ENCODE data around the gene CXCL14.
"Not testable (repeated sequence)": the region's sequence is repeated elsewhere in the genome, so short reads cannot be mapped to it uniquely, and the experiment has no call there.

Gene CXCL14

DNA sequence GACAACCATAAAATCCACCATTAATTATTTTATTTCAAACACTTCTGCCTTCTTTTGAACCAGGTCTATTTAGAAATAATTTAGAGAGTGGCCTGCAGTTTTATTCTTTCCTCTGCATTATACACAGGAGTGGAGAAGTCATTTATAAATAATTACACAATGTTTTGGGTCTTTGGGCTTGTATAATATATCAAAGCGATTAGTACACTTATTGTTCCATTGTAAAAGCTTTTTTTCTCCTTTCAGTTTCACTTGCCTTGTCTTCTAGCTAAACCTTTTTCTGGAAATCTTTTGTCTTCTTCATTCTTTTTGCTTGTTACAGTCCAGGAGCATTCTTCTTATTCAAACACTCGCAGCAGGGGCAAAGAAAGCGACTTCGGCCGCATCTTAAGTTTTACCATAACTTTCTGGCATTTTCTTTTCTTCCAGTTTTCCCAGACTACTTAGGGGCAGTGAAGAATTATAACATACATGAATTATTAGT, 35.7 kb downstream of the CXCL14 start:
- no peak for DNase-seq (ENCODE audit: low read depth)

DNA sequence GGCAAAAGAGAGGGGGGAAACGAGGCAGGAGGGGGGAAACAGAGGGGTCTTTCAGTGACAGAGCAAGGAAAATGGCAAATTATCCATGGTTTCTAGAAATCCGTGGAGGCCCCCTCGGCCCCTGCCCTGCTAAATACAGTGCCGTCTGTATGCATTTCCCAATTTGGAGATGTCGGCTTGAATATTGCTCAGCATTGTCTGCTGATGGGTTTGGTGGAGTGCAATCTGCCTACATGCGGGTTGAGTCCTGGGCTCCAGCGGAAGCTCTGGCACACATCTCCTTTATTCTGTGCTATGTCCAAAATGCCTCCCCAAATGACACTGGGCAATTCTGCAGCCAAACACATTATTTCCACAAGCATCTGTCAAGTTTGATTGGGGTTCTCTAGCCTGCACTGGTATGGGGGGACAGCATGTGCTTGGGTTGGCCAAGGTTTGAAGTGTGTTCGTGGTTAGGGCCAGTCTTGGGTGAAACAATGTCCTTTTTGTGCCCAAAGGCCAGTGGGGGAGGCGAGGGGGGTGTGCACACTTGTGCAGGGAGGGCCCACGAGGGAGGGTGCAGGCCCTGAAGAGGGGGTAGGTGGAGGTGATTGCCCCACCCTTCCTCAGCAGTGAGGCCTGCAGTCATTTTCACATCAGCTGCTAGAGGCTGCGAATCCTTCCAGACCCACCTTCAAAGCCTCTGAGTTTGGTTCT, 36.8 kb downstream of the CXCL14 start:
- DNase-seq (ENCODE audit: low read depth) = no peak

DNA sequence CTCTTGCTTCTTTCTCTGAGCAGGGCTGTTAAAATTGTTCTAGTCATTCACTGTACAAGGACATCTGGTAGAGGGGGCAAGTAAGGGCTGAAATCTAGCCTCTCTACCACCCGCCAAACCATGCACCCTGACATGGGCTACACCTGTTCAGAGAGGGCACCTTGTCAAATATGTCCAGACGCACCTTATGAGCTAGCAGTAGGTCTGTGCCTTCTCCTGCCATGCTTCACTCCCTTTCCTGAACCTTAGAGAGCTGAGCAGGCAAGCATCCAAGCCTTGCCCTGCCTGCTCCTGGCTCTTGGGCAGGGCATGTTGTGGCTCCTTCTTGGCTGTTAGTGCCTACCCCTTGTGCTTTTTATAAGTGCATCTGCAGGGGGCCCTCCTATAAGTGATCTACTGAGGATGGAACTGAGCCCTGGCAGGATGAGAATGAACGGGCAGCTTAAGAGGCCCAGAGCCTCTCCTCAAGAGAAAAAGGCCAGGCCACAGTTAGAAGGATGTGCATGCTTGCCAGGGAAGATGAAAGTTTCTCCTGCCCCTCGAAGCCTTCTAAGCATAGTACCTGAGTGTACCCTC, 39.3 kb downstream of the CXCL14 start:
- no peak for DNase-seq (ENCODE audit: low read depth)

DNA sequence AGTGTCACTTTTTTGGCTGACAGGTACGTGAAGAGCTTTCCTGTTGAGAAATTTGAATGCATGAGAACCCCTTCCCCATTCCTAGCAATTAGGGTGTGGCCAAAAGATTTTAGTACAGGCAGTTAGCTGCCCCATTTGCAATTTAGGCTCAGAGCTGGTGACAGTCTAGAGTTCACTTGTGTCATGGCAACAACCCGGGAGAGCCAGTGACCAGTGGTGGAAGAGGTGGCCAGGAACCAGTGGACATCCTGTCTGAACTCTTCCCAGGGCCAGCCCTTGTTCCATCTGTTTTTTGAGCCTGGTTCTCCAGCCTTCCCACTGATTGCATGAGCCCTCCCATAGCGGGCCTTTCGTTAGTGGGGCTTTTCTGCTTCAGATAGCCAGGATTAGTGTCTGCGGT, 40.5 kb downstream of the CXCL14 start:
- DNase-seq (ENCODE audit: low read depth) = no peak

DNA sequence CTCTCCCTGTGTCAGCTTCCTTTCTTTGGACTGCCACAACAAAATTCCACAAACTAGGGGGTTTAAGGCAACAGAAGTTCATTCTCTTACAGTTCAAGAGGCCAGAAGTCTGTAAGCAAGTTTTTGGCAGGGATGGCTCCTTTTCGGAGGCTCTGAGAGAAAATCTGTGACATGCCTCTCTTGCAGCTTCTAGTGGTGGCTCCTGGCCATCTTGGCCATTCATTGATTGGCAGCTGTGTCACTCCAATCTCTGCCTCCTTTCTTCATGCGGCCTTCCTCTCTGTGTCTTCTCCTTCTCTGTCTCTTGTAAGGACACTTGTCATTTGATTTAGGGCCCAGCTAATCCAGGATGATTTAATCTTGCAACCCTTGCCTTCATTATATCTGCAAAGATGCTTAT, 41.0 kb downstream of the CXCL14 start:
- DNase-seq (ENCODE audit: low read depth) = no peak

- no peak for DNase-seq (ENCODE audit: low read depth)
Measured at GRCh38 chr5:135537271-135537670, 41.5 kb downstream of the CXCL14 start.

- no peak for DNase-seq (ENCODE audit: low read depth)
Measured at GRCh38 chr5:135535820-135536801, 42.7 kb downstream of the CXCL14 start, which contains the start of gene NEUROG1. Gene NEUROG1 (minus strand): TSS chr5:135535964. CDS start chr5:135535690, 274 bp downstream.

GRCh38 chr5:135535420-135535819, 43.4 kb downstream of the CXCL14 start:
- no peak for DNase-seq (ENCODE audit: low read depth)

DNA sequence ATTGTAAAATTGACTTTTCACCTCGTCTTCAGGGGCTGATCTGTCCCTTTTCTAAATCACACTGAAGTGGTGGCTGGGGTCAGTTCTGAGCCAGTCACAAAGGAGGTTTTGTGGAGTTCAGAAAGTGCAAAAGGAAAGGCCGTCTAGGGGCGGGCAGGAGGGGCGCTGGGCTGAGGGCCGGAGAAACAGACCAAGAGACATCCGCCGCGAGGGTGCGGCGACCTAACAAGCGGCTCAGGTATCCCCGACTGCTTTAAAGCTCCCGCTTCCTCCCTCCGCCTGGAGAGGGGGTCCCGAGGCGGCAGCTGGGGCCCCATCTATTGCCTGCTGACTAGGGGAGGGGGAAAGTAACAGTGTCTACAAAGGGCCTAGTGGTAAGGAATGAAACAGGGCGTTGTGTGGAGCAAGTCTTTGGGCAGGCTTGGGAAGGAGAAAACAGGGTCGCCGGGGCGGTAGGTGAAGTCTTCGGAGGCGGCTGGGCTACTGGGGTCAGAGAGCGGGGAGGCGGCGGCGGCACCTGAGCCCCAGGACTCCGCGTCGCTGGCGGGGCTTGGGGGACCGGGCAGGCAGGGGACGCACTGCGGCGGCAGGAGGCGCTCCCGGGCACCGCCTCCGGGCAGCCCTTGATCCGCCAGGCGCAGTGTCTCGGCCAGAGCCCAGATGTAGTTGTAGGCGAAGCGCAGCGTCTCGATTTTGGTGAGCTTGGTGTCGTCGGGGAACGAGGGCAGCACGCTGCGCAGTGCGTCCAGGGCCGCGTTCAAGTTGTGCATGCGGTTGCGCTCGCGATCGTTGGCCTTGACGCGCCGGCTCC, 44.0 kb downstream of the CXCL14 start:
- no peak for DNase-seq (ENCODE audit: low read depth)

DNA sequence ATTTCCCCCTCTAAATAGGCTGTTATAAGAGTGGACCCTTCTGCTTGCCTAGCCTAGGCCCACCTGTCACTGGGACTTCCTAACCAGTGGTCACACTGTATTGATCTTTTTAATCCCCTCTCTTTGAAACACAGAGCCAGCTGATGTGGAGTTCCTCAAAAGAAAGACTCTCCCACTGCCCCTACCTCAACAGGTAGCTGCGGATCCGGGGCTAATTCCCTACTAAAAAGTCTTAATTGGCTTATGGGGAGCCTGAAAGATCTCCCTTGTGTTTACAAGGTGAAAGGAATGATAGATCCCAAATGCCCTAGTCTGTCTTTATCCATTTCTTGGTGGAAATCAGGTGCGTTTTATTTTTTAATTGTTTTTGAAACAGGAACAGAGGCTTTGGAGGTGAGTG, 45.0 kb downstream of the CXCL14 start:
- DNase-seq (ENCODE audit: low read depth) = no peak

GRCh38 chr5:135533334-135533733, 45.5 kb downstream of the CXCL14 start:
- DNase-seq (ENCODE audit: low read depth) = no peak

- DNase-seq (ENCODE audit: low read depth) = not testable (repeated sequence)
Measured at GRCh38 chr5:135529576-135529975, 49.2 kb downstream of the CXCL14 start.

- DNase-seq (ENCODE audit: low read depth) = no peak
Measured at GRCh38 chr5:135526924-135527323, 51.9 kb downstream of the CXCL14 start.

GRCh38 chr5:135521964-135522363, 56.8 kb downstream of the CXCL14 start:
- DNase-seq (ENCODE audit: low read depth) = no peak
